ENCODE results near the gene ARFIP1. TPM values are rescaled to one million over a fixed set of nuclear protein-coding genes. Genes with fewer than 3 reads are reported as not detected.

ARFIP1 gene
- total RNA-seq, 1 experiment from 2014 or later, result 32.7 TPM

DNA sequence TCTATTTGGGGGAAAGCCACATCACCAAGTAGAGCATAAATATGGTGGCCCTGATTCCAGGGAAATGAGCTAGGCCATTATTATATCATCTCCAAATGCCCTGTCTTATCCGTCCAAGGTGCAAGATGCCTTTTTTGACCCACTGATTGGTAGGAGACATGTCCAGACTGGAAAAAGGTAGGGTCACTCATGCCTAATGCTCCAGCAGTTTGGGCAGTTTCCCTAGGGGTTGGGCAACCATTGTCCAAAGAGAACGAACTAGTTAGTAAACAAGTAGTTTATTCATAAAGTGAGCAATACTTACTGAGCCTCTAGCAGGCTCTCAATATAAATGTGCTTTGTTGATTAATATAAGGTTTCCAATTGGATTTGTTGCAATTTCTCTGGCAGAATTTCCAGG is 162.6 kb downstream of the ARFIP1 start:
- no peak for ATAC-seq
- no TSS peak for BruUV-seq (replicated peaks)
- intact Hi-C loops (cut with micrococcal nuclease), result no loop called here

More for the DNA sequence above, 162.6 kb downstream of the ARFIP1 start:
- peaks cover 3 to 5% of the 10 kb centered on the region in 2 experiments; a peak in 2 of 4 replicates for H3K4me1 ChIP-seq (ENCODE audit: control insufficient read depth in 1 of 2, insufficient read depth in 2 of 2, low read length in 2 of 2)
- no peaks in the 10 kb centered on the region for H4K20me1 ChIP-seq (ENCODE audit: insufficient read depth)
- H3K4me3 ChIP-seq (replicated peaks in 1 of 2; ENCODE audit: low read depth in 1 of 2, low read length in 2 of 2), result no peak overlapping the region
- ChIA-PET RAD21 (ENCODE audit: low non-redundant PET in 1 of 2, low total read pairs in 2 of 2, uncharacterized antibody in 2 of 2, unreplicated experiment in 2 of 2) (no interaction called here), CTCF (no interaction called here), POLR2A (no interaction called here)
- H3K9me2 ChIP-seq (ENCODE audit: insufficient read depth), result no peaks in the 10 kb centered on the region
- H3K27me3 ChIP-seq (ENCODE audit: insufficient read depth, low read length), result peaks cover 21% of the 10 kb centered on the region; the same call in 1 of the 2 replicates
- H3K4me2 ChIP-seq (ENCODE audit: low read length), result no peak overlapping the region
- no peak for TF ChIP-seq SRF (IDR thresholded peaks at IDR 0.05; ENCODE audit: low read depth)
- TF ChIP-seq, protein P1, sequence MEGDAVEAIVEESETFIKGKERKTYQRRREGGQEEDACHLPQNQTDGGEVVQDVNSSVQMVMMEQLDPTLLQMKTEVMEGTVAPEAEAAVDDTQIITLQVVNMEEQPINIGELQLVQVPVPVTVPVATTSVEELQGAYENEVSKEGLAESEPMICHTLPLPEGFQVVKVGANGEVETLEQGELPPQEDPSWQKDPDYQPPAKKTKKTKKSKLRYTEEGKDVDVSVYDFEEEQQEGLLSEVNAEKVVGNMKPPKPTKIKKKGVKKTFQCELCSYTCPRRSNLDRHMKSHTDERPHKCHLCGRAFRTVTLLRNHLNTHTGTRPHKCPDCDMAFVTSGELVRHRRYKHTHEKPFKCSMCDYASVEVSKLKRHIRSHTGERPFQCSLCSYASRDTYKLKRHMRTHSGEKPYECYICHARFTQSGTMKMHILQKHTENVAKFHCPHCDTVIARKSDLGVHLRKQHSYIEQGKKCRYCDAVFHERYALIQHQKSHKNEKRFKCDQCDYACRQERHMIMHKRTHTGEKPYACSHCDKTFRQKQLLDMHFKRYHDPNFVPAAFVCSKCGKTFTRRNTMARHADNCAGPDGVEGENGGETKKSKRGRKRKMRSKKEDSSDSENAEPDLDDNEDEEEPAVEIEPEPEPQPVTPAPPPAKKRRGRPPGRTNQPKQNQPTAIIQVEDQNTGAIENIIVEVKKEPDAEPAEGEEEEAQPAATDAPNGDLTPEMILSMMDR (IDR thresholded peaks at IDR 0.05 in 2 of 3, conservative IDR thresholded peaks at IDR 0.05 in 1 of 3; ENCODE audit: borderline replicate concordance in 1 of 3, insufficient read depth in 1 of 3, low read depth in 2 of 3, low read length in 2 of 3), result no peak
- TF ChIP-seq, protein P2, sequence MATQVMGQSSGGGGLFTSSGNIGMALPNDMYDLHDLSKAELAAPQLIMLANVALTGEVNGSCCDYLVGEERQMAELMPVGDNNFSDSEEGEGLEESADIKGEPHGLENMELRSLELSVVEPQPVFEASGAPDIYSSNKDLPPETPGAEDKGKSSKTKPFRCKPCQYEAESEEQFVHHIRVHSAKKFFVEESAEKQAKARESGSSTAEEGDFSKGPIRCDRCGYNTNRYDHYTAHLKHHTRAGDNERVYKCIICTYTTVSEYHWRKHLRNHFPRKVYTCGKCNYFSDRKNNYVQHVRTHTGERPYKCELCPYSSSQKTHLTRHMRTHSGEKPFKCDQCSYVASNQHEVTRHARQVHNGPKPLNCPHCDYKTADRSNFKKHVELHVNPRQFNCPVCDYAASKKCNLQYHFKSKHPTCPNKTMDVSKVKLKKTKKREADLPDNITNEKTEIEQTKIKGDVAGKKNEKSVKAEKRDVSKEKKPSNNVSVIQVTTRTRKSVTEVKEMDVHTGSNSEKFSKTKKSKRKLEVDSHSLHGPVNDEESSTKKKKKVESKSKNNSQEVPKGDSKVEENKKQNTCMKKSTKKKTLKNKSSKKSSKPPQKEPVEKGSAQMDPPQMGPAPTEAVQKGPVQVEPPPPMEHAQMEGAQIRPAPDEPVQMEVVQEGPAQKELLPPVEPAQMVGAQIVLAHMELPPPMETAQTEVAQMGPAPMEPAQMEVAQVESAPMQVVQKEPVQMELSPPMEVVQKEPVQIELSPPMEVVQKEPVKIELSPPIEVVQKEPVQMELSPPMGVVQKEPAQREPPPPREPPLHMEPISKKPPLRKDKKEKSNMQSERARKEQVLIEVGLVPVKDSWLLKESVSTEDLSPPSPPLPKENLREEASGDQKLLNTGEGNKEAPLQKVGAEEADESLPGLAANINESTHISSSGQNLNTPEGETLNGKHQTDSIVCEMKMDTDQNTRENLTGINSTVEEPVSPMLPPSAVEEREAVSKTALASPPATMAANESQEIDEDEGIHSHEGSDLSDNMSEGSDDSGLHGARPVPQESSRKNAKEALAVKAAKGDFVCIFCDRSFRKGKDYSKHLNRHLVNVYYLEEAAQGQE (IDR thresholded peaks at IDR 0.05; ENCODE audit: low read depth), result no peak
- no peak for TF ChIP-seq SIN3A (IDR thresholded peaks at IDR 0.05; ENCODE audit: low read depth)
- no peak for TF ChIP-seq FOSL1 (IDR thresholded peaks at IDR 0.05; ENCODE audit: low read depth)
- no peak for TF ChIP-seq EZH2 (IDR thresholded peaks at IDR 0.05)
- TF ChIP-seq RAD21 (IDR thresholded peaks at IDR 0.05; ENCODE audit: low read depth), result no peak
- no peak for TF ChIP-seq JUND (IDR thresholded peaks at IDR 0.05)
- TF ChIP-seq CEBPB (IDR thresholded peaks at IDR 0.05; ENCODE audit: low read depth), result no peak
- no peak for TF ChIP-seq POLR2A (IDR thresholded peaks at IDR 0.05; ENCODE audit: borderline replicate concordance, extremely low read depth, insufficient read depth, insufficient read length)
- no peak for TF ChIP-seq ZFX (IDR thresholded peaks at IDR 0.05)
- H3K27ac ChIP-seq (ENCODE audit: low read depth, low read length), result no peak overlapping the region
- no peak for DNase-seq (ENCODE audit: low read depth, low spot score)
- no peaks in the 10 kb centered on the region for H3K79me2 ChIP-seq (ENCODE audit: insufficient read depth, low read length)
- H3K9me3 ChIP-seq (ENCODE audit: control insufficient read depth in 1 of 2, insufficient read depth in 1 of 2, low read depth in 1 of 2, low read length in 2 of 2), result no peaks in the 10 kb centered on the region
- H3K9ac ChIP-seq (ENCODE audit: low read length), result no peak overlapping the region
- H3K36me3 ChIP-seq (ENCODE audit: control insufficient read depth in 1 of 2, insufficient read depth in 2 of 2, low read length in 2 of 2), result no peaks in the 10 kb centered on the region
- H2AFZ ChIP-seq (ENCODE audit: low read depth, low read length, poor library complexity, severe bottlenecking), result no peak overlapping the region
